Astrocyte (in vitro differentiated cells and primary cell): ENCODE measurements around the gene OGFOD3. TPM values are rescaled to one million over a fixed set of nuclear protein-coding genes. Genes with fewer than 3 reads are reported as not detected.

Experiments
- DNase-seq: peaks from one replicate; pipeline ENCODE4 v3.0.0-alpha.2; 2010; ENCODE audit warnings: low read depth
- FAIRE-seq: peaks from 2 replicates; lab custom pipeline; 2011; peaks lifted over from hg19 to GRCh38; lab: Jason Lieb, UNC
- H2AFZ ChIP-seq: 2 replicates; pipeline ENCODE4 v1.6.0; 2012; ENCODE audit warnings: low read depth, low read length, inconsistent platforms
- H3K27ac ChIP-seq: 2 replicates; pipeline ENCODE4 v1.5.1; 2011; ENCODE audit warnings: low read depth, low read length, inconsistent platforms
- H3K27me3 ChIP-seq: 2 replicates; pipeline ENCODE4 v1.6.0; 2011; ENCODE audit warnings: low read length, inconsistent platforms; ENCODE audit not compliant: insufficient read depth
- H3K36me3 ChIP-seq: 2 replicates; pipeline ENCODE4 v1.5.1; 2011; ENCODE audit warnings: low read length, inconsistent platforms; ENCODE audit not compliant: insufficient read depth
- H3K4me1 ChIP-seq: 2 replicates; pipeline ENCODE4 v1.5.1; 2011; ENCODE audit warnings: low read length, inconsistent platforms; ENCODE audit not compliant: insufficient read depth
- H3K4me2 ChIP-seq: 2 replicates; pipeline ENCODE4 v1.6.0; 2012; ENCODE audit warnings: low read length, inconsistent platforms
- H3K4me3 ChIP-seq: 2 replicates; pipeline ENCODE4 v1.5.1; 2011; ENCODE audit warnings: low read depth, mild to moderate bottlenecking, low read length, inconsistent platforms; ENCODE audit not compliant: insufficient read depth
- H3K79me2 ChIP-seq: 2 replicates; pipeline ENCODE4 v1.6.0; 2012; ENCODE audit warnings: mild to moderate bottlenecking, low read length, inconsistent platforms; ENCODE audit not compliant: insufficient read depth
- H3K9ac ChIP-seq: 2 replicates; pipeline ENCODE4 v1.6.0; 2012; ENCODE audit warnings: mild to moderate bottlenecking, low read length, inconsistent platforms
- H3K9me3 ChIP-seq: 2 replicates; pipeline ENCODE4 v1.5.1; 2012; ENCODE audit warnings: low read depth, mild to moderate bottlenecking, low read length, inconsistent platforms; ENCODE audit not compliant: insufficient read depth
- H4K20me1 ChIP-seq: 2 replicates; pipeline ENCODE4 v1.6.0; 2012; ENCODE audit warnings: low read length, inconsistent platforms; ENCODE audit not compliant: insufficient read depth
- H3K27ac Mint-ChIP-seq: one replicate; pipeline ENCODE4 v1.8.0; 2021; ENCODE audit warnings: mild to moderate bottlenecking, mixed read lengths; ENCODE audit not compliant: unreplicated experiment
- H3K27me3 Mint-ChIP-seq: one replicate; pipeline ENCODE4 v1.8.0; 2021; ENCODE audit warnings: low read depth, mixed read lengths; ENCODE audit not compliant: unreplicated experiment
- H3K36me3 Mint-ChIP-seq: one replicate; pipeline ENCODE4 v1.8.0; 2021; ENCODE audit warnings: low read depth, mixed read lengths; ENCODE audit not compliant: unreplicated experiment
- H3K4me1 Mint-ChIP-seq: one replicate; pipeline ENCODE4 v1.8.0; 2021; ENCODE audit warnings: low read depth, mixed read lengths; ENCODE audit not compliant: unreplicated experiment
- H3K4me3 Mint-ChIP-seq: one replicate; pipeline ENCODE4 v1.8.0; 2021; ENCODE audit warnings: mild to moderate bottlenecking, moderate library complexity, mixed read lengths; ENCODE audit not compliant: unreplicated experiment
- H3K9me3 Mint-ChIP-seq: one replicate; pipeline ENCODE4 v1.8.0; 2021; ENCODE audit warnings: mild to moderate bottlenecking, mixed read lengths; ENCODE audit not compliant: unreplicated experiment
- CTCF ChIP-seq: IDR thresholded peaks from 2 replicates; pipeline ENCODE4 v1.5.1; 2011; ENCODE audit warnings: low read depth, mild to moderate bottlenecking, inconsistent platforms, low read length, moderate library complexity; ENCODE audit not compliant: insufficient read depth
- EZH2 ChIP-seq: IDR thresholded peaks from 2 replicates; pipeline ENCODE4 v1.6.1; 2012; ENCODE audit warnings: mild to moderate bottlenecking, low read length, inconsistent platforms; ENCODE audit not compliant: insufficient read depth
- total RNA-seq: library from RNA; stranded (reverse); gene quantifications from 2 replicates; pipeline ENCODE4 v1.2.1, GENCODE V29; 2021

The OGFOD3 gene
- total RNA-seq, 1 donor from 2014 or later, result 20.9 TPM

- no peak overlapping the region for H3K27ac Mint-ChIP-seq
- no peaks in the 10 kb centered on the region for H3K4me1 Mint-ChIP-seq
- H3K9me3 ChIP-seq, result no peaks in the 10 kb centered on the region
- peaks cover 1% of the 10 kb centered on the region for H3K4me1 ChIP-seq
- no peak overlapping the region for H3K27ac ChIP-seq
- DNase-seq (no peak), FAIRE-seq (no peak)
- H3K4me3 ChIP-seq, result no peak overlapping the region
- H3K36me3 ChIP-seq, result no peaks in the 10 kb centered on the region
- H3K79me2 ChIP-seq, result no peaks in the 10 kb centered on the region
- no peaks in the 10 kb centered on the region for H3K9me3 Mint-ChIP-seq
- H3K27me3 ChIP-seq, result peaks cover 4% of the 10 kb centered on the region
- peaks cover 8% of the 10 kb centered on the region for H3K36me3 Mint-ChIP-seq
- TF ChIP-seq EZH2 (no peak), CTCF (no peak)
- H3K4me3 Mint-ChIP-seq, result no peak overlapping the region
- H4K20me1 ChIP-seq, result peaks cover 5% of the 10 kb centered on the region
- H3K9ac ChIP-seq, result no peak overlapping the region
- peaks cover 11% of the 10 kb centered on the region for H3K27me3 Mint-ChIP-seq
- H2AFZ ChIP-seq, result no peak overlapping the region
- H3K4me2 ChIP-seq, result no peak overlapping the region
These were observed 26.8 kb downstream of the OGFOD3 start for GRCh38 chr17:82391496-82392066.

GRCh38 chr17:82390860-82391435 is 27.4 kb downstream of the OGFOD3 start:
- no peaks in the 10 kb centered on the region for H3K36me3 ChIP-seq
- H3K36me3 Mint-ChIP-seq, result peaks cover 8% of the 10 kb centered on the region
- H3K9me3 ChIP-seq, result no peaks in the 10 kb centered on the region
- DNase-seq, result no peak
- no peak overlapping the region for H3K27ac Mint-ChIP-seq
- no peaks in the 10 kb centered on the region for H3K9me3 Mint-ChIP-seq
- H3K4me1 ChIP-seq, result no peaks in the 10 kb centered on the region
- no peak overlapping the region for H3K4me3 ChIP-seq
- H3K27me3 ChIP-seq, result peaks cover 4% of the 10 kb centered on the region
- no peak overlapping the region for H3K4me2 ChIP-seq
- FAIRE-seq, result no peak
- no peaks in the 10 kb centered on the region for H3K79me2 ChIP-seq
- H4K20me1 ChIP-seq, result peaks cover 4% of the 10 kb centered on the region
- no peak overlapping the region for H3K27ac ChIP-seq
- no peaks in the 10 kb centered on the region for H3K4me1 Mint-ChIP-seq
- H3K27me3 Mint-ChIP-seq, result peaks cover 11% of the 10 kb centered on the region
- no peak overlapping the region for H2AFZ ChIP-seq
- H3K9ac ChIP-seq, result no peak overlapping the region
- no peak for TF ChIP-seq EZH2
- no peak for TF ChIP-seq CTCF
- H3K4me3 Mint-ChIP-seq, result no peak overlapping the region
